HUDEP-2 (cell line): Measurements from ENCODE around the gene FOXN3.
"Not testable (repeated sequence)": the region's sequence is repeated elsewhere in the genome, so short reads cannot be mapped to it uniquely, and the experiment has no call there.

Source experiments
- DNase-seq, 76 experiments: peaks; one replicate each; lab custom pipeline; 2025; ENCODE audit not compliant: unreplicated experiment in 76 of 76; lab: John Stamatoyannopoulos, UW

FOXN3 gene

GRCh38 chr14:89256951-89257350 lies 160.1 kb downstream of the FOXN3 start:
- no peak for DNase-seq

GRCh38 chr14:89256283-89256682 lies 160.8 kb downstream of the FOXN3 start:
- no peak for DNase-seq

- DNase-seq: no peak
Observed at GRCh38 chr14:89255852-89256251, 161.2 kb downstream of the FOXN3 start.

- DNase-seq: no peak
Observed at GRCh38 chr14:89255012-89255411, 162.0 kb downstream of the FOXN3 start.

- DNase-seq: no peak
Observed at GRCh38 chr14:89254166-89254909, 162.7 kb downstream of the FOXN3 start.

GRCh38 chr14:89252887-89253532 lies 164.0 kb downstream of the FOXN3 start:
- no peak for DNase-seq

GRCh38 chr14:89251061-89251460 lies 166.0 kb downstream of the FOXN3 start:
- no peak for DNase-seq

- not testable (repeated sequence) for DNase-seq
Observed at GRCh38 chr14:89250655-89250975, 166.4 kb downstream of the FOXN3 start.

- DNase-seq: no peak
Observed at GRCh38 chr14:89249972-89250654, 166.9 kb downstream of the FOXN3 start.

GRCh38 chr14:89249065-89249695 lies 167.9 kb downstream of the FOXN3 start:
- DNase-seq: no peak

- no peak for DNase-seq
Observed at GRCh38 chr14:89248411-89249064, 168.5 kb downstream of the FOXN3 start.

GRCh38 chr14:89247457-89248122 lies 169.4 kb downstream of the FOXN3 start:
- DNase-seq: no peak

- DNase-seq: no peak
Observed at GRCh38 chr14:89246290-89246689, 170.7 kb downstream of the FOXN3 start.

GRCh38 chr14:89245802-89246201 lies 171.2 kb downstream of the FOXN3 start:
- DNase-seq: no peak

- DNase-seq: no peak
Observed at GRCh38 chr14:89244720-89245119, 172.3 kb downstream of the FOXN3 start.

- no peak for DNase-seq
Observed at GRCh38 chr14:89243741-89244140, 173.3 kb downstream of the FOXN3 start.

GRCh38 chr14:89243286-89243685 lies 173.7 kb downstream of the FOXN3 start:
- no peak for DNase-seq

GRCh38 chr14:89242652-89243279 lies 174.3 kb downstream of the FOXN3 start:
- DNase-seq: no peak

- no peak for DNase-seq
Observed at GRCh38 chr14:89241934-89242651, 174.9 kb downstream of the FOXN3 start.
